ENCODE data around the gene RREB1. TPM values are rescaled to one million over a fixed set of nuclear protein-coding genes. Genes with fewer than 3 reads are reported as not detected.
A peak's percentile ranks its signal among the peaks of the same experiment; 100 is the strongest.

RREB1 gene
- total RNA-seq, 1 experiment from 2014 or later: 51.1 TPM

- no TSS peak for BruUV-seq (replicated peaks)
- no peaks in the 10 kb centered on the region for H3K27me3 Mint-ChIP-seq (ENCODE audit: insufficient read depth, unreplicated experiment)
- peaks cover 46% of the 10 kb centered on the region for H3K4me1 ChIP-seq
- no peak for DNase-seq
- H3K36me3 Mint-ChIP-seq (ENCODE audit: insufficient read depth, unreplicated experiment): no peaks in the 10 kb centered on the region
- no peaks in the 10 kb centered on the region for H3K27me3 ChIP-seq (replicated peaks; ENCODE audit: control insufficient read depth, insufficient read depth, low read length)
- H3K9me3 Mint-ChIP-seq (ENCODE audit: unreplicated experiment): no peaks in the 10 kb centered on the region
- no peak for TF ChIP-seq CTCF (IDR thresholded peaks at IDR 0.05; ENCODE audit: insufficient read depth in 1 of 2, low read depth in 1 of 2, low read length in 1 of 2, severe bottlenecking in 1 of 2, unreplicated experiment in 1 of 2)
- POLR2A ChIA-PET: no interaction called here
- H3K4me3 ChIP-seq (ENCODE audit: low read depth, low read length): no peak overlapping the region
- peak overlapping the region; percentile 35 for H3K27ac Mint-ChIP-seq (ENCODE audit: unreplicated experiment)
- CTCF ChIA-PET: no interaction called here
- H3K4me3 Mint-ChIP-seq (ENCODE audit: unreplicated experiment): no peak overlapping the region
- no peaks in the 10 kb centered on the region for H3K36me3 ChIP-seq (ENCODE audit: control insufficient read depth, insufficient read depth, low read length)
- intact Hi-C loops (cut with micrococcal nuclease; ENCODE audit: unreplicated experiment): no loop called here
- no peaks in the 10 kb centered on the region for H3K9me3 ChIP-seq
- H3K4me1 Mint-ChIP-seq (ENCODE audit: low read depth, unreplicated experiment): peaks cover 21% of the 10 kb centered on the region
Observed at GRCh38 chr6:7136859-7137334, 29.1 kb downstream of the RREB1 start.

GRCh38 chr6:7137335-7138045 lies 29.7 kb downstream of the RREB1 start:
- H3K9me3 Mint-ChIP-seq (ENCODE audit: unreplicated experiment): no peaks in the 10 kb centered on the region
- peak overlapping the region; percentile 35 for H3K27ac Mint-ChIP-seq (ENCODE audit: unreplicated experiment)
- Histone ChIP-seq H3K4me3 (ENCODE audit: low read depth, low read length) (no peak overlapping the region), H3K9me3 (no peaks in the 10 kb centered on the region), H3K27me3 (replicated peaks; ENCODE audit: control insufficient read depth, insufficient read depth, low read length) (no peaks in the 10 kb centered on the region), H3K4me1 (peaks cover 46% of the 10 kb centered on the region), H3K36me3 (ENCODE audit: control insufficient read depth, insufficient read depth, low read length) (no peaks in the 10 kb centered on the region; the same call in 1 of the 2 replicates)
- H3K4me3 Mint-ChIP-seq (ENCODE audit: unreplicated experiment): no peak overlapping the region
- DNase-seq: no peak
- CTCF ChIA-PET: no interaction called here
- no peaks in the 10 kb centered on the region for H3K36me3 Mint-ChIP-seq (ENCODE audit: insufficient read depth, unreplicated experiment)
- POLR2A ChIA-PET: no interaction called here
- TF ChIP-seq CTCF (IDR thresholded peaks at IDR 0.05; ENCODE audit: insufficient read depth in 1 of 2, low read depth in 1 of 2, low read length in 1 of 2, severe bottlenecking in 1 of 2, unreplicated experiment in 1 of 2): no peak
- H3K4me1 Mint-ChIP-seq (ENCODE audit: low read depth, unreplicated experiment): peaks cover 22% of the 10 kb centered on the region
- H3K27me3 Mint-ChIP-seq (ENCODE audit: insufficient read depth, unreplicated experiment): no peaks in the 10 kb centered on the region
- BruUV-seq (replicated peaks): no TSS peak
- intact Hi-C loops (cut with micrococcal nuclease; ENCODE audit: unreplicated experiment): no loop called here

- Mint-ChIP-seq H3K4me1 (ENCODE audit: low read depth, unreplicated experiment) (peaks cover 28% of the 10 kb centered on the region), H3K4me3 (ENCODE audit: unreplicated experiment) (no peak overlapping the region), H3K9me3 (ENCODE audit: unreplicated experiment) (no peaks in the 10 kb centered on the region), H3K27me3 (ENCODE audit: insufficient read depth, unreplicated experiment) (no peaks in the 10 kb centered on the region), H3K27ac (ENCODE audit: unreplicated experiment) (no peak overlapping the region), H3K36me3 (ENCODE audit: insufficient read depth, unreplicated experiment) (no peaks in the 10 kb centered on the region)
- ChIA-PET CTCF (no interaction called here), POLR2A (no interaction called here)
- no peak for DNase-seq
- no TSS peak for BruUV-seq (replicated peaks)
- no peaks in the 10 kb centered on the region for H3K9me3 ChIP-seq
- TF ChIP-seq CTCF (IDR thresholded peaks at IDR 0.05; ENCODE audit: insufficient read depth in 1 of 2, low read depth in 1 of 2, low read length in 1 of 2, severe bottlenecking in 1 of 2, unreplicated experiment in 1 of 2): no peak
- no peaks in the 10 kb centered on the region for H3K27me3 ChIP-seq (replicated peaks; ENCODE audit: control insufficient read depth, insufficient read depth, low read length)
- no peaks in the 10 kb centered on the region; the same call in 1 of the 2 replicates for H3K36me3 ChIP-seq (ENCODE audit: control insufficient read depth, insufficient read depth, low read length)
- H3K4me3 ChIP-seq (ENCODE audit: low read depth, low read length): no peak overlapping the region
- intact Hi-C loops (cut with micrococcal nuclease; ENCODE audit: unreplicated experiment): no loop called here
- peaks cover 46% of the 10 kb centered on the region for H3K4me1 ChIP-seq
Observed at GRCh38 chr6:7138046-7138531, 30.3 kb downstream of the RREB1 start.

Measured in Caco-2 (cell line).